Measurements from ENCODE around the gene NGFR. TPM values are rescaled to one million over a fixed set of nuclear protein-coding genes. Genes with fewer than 3 reads are reported as not detected.

The NGFR gene
- polyA plus RNA-seq, 1 of the 3 experiments (the other 2 are of a cell fraction) = 0.76 TPM

- no peak for DNase-seq
- CTCF ChIA-PET = interaction anchor here (0.9 to 15.7 kb wide), 12 partner anchors 10 to 106 kb away, joined by 3 to 453 read pairs (median 14); partner anchors contain the start of gene NGFR
Measured at GRCh38 chr17:49513641-49514040, 18.5 kb downstream of the NGFR start.

DNA sequence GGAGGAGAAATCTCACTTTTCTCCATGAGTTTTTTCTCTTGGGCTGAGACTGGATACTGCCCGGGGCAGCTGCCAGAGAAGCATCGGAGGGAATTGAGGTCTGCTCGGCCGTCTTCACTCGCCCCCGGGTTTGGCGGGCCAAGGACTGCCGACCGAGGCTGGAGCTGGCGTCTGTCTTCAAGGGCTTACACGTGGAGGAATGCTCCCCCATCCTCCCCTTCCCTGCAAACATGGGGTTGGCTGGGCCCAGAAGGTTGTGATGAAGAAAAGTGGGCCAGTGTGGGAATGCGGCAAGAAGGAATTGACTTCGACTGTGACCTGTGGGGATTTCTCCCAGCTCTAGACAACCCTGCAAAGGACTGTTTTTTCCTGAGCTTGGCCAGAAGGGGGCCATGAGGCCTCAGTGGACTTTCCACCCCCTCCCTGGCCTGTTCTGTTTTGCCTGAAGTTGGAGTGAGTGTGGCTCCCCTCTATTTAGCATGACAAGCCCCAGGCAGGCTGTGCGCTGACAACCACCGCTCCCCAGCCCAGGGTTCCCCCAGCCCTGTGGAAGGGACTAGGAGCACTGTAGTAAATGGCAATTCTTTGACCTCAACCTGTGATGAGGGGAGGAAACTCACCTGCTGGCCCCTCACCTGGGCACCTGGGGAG is 19.1 kb downstream of the NGFR start:
- H3K27me3 ChIP-seq (ENCODE audit: insufficient read depth) = no peaks in the 10 kb centered on the region
- H3K27ac ChIP-seq (ENCODE audit: low read depth in 2 of 2, low read length in 1 of 2) = peak overlapping the region in 1 of 2 experiments; percentile 99; a peak in 2 of 4 replicates
- H3K9me2 ChIP-seq = no peaks in the 10 kb centered on the region
- POLR2A ChIA-PET = interaction anchor here (0.8 to 2.0 kb wide), 4 partner anchors 19 to 100 kb away, joined by 3 to 8 read pairs (median 5); partner anchors contain the start of genes NGFR and PHB1
- H3K4me2 ChIP-seq = no peak overlapping the region
- CTCF ChIA-PET = interaction anchor here (1.3 to 15.7 kb wide), 11 partner anchors 10 to 106 kb away, joined by 3 to 453 read pairs (median 21); partner anchors contain the start of gene NGFR
- 92% methylated on average over 15 of the region's 15 CpGs for WGBS (ENCODE audit: low lambda C conversion rate)
- H3K4me1 ChIP-seq (ENCODE audit: control insufficient read depth in 1 of 2, insufficient read depth in 2 of 2, low read depth in 1 of 2, low read length in 1 of 2) = peaks cover 10 to 76% of the 10 kb centered on the region in 2 experiments
- no peaks in the 10 kb centered on the region for H3F3A ChIP-seq (replicated peaks; ENCODE audit: insufficient read depth)
- H3K36me3 ChIP-seq (replicated peaks in 1 of 2; ENCODE audit: control insufficient read depth in 1 of 2, insufficient read depth in 2 of 2, low read length in 1 of 2) = no peaks in the 10 kb centered on the region
- H2AFZ ChIP-seq (ENCODE audit: low read depth) = no peak overlapping the region
- H3K79me2 ChIP-seq (ENCODE audit: insufficient read depth) = no peaks in the 10 kb centered on the region
- H4K20me1 ChIP-seq (ENCODE audit: insufficient read depth) = no peaks in the 10 kb centered on the region
- no peaks in the 10 kb centered on the region for H3K9me3 ChIP-seq
- H3K4me3 ChIP-seq (ENCODE audit: low read depth in 2 of 2, low read length in 1 of 2) = no peak overlapping the region
- no peak overlapping the region for H3K9ac ChIP-seq
- peak; percentile 78 for DNase-seq
- TF ChIP-seq POLR2AphosphoS5 (IDR thresholded peaks at IDR 0.05; ENCODE audit: low read depth, low read length) = no peak
- TF ChIP-seq, protein P1, sequence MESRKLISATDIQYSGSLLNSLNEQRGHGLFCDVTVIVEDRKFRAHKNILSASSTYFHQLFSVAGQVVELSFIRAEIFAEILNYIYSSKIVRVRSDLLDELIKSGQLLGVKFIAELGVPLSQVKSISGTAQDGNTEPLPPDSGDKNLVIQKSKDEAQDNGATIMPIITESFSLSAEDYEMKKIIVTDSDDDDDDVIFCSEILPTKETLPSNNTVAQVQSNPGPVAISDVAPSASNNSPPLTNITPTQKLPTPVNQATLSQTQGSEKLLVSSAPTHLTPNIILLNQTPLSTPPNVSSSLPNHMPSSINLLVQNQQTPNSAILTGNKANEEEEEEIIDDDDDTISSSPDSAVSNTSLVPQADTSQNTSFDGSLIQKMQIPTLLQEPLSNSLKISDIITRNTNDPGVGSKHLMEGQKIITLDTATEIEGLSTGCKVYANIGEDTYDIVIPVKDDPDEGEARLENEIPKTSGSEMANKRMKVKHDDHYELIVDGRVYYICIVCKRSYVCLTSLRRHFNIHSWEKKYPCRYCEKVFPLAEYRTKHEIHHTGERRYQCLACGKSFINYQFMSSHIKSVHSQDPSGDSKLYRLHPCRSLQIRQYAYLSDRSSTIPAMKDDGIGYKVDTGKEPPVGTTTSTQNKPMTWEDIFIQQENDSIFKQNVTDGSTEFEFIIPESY (IDR thresholded peaks at IDR 0.05; ENCODE audit: borderline replicate concordance, low read depth) = no peak
- TF ChIP-seq GATA2 (CRISPR knock-in tag; IDR thresholded peaks at IDR 0.05) = no peak
- no peak for TF ChIP-seq MEF2A (IDR thresholded peaks at IDR 0.05; ENCODE audit: borderline replicate concordance, low read depth)
- peak; percentile 49; the same call in 1 of the 2 replicates for TF ChIP-seq SMC3 (IDR thresholded peaks at IDR 0.05; ENCODE audit: low read depth, low read length)
- TF ChIP-seq, protein P2, sequence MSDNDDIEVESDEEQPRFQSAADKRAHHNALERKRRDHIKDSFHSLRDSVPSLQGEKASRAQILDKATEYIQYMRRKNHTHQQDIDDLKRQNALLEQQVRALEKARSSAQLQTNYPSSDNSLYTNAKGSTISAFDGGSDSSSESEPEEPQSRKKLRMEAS (IDR thresholded peaks at IDR 0.05; ENCODE audit: low read depth) = no peak
- TF ChIP-seq REST (IDR thresholded peaks at IDR 0.05; ENCODE audit: low read depth, low read length) = no peak
- no peak for TF ChIP-seq EZH2phosphoT487 (IDR thresholded peaks at IDR 0.05; ENCODE audit: borderline replicate concordance, low read depth)
- no peak for TF ChIP-seq IRF3 (IDR thresholded peaks at IDR 0.05; ENCODE audit: low read depth, low read length)
- TF ChIP-seq CTCF (IDR thresholded peaks at IDR 0.05) = peak; percentile 45

More at GRCh38 chr17:49513641-49514040, 18.5 kb downstream of the NGFR start:
- Histone ChIP-seq H3K9ac (no peak overlapping the region), H2AFZ (ENCODE audit: low read depth) (no peak overlapping the region), H3F3A (replicated peaks; ENCODE audit: insufficient read depth) (no peaks in the 10 kb centered on the region), H3K4me3 (ENCODE audit: low read depth in 2 of 2, low read length in 1 of 2) (no peak overlapping the region), H4K20me1 (ENCODE audit: insufficient read depth) (no peaks in the 10 kb centered on the region), H3K4me1 (ENCODE audit: control insufficient read depth in 1 of 2, insufficient read depth in 2 of 2, low read depth in 1 of 2, low read length in 1 of 2) (peaks cover 11 to 80% of the 10 kb centered on the region in 2 experiments), H3K9me3 (no peaks in the 10 kb centered on the region), H3K4me2 (no peak overlapping the region), H3K36me3 (replicated peaks in 1 of 2; ENCODE audit: control insufficient read depth in 1 of 2, insufficient read depth in 2 of 2, low read length in 1 of 2) (no peaks in the 10 kb centered on the region), H3K9me2 (no peaks in the 10 kb centered on the region), H3K27me3 (ENCODE audit: insufficient read depth) (no peaks in the 10 kb centered on the region), H3K79me2 (ENCODE audit: insufficient read depth) (no peaks in the 10 kb centered on the region), H3K27ac (ENCODE audit: low read depth in 2 of 2, low read length in 1 of 2) (peak overlapping the region in 1 of 2 experiments; percentile 99; a peak in 1 of 4 replicates)
- POLR2A ChIA-PET = no interaction called here
- WGBS (ENCODE audit: low lambda C conversion rate) = 87% methylated on average over 6 of the region's 8 CpGs
- TF ChIP-seq MEF2A (IDR thresholded peaks at IDR 0.05; ENCODE audit: borderline replicate concordance, low read depth) (no peak), IRF3 (IDR thresholded peaks at IDR 0.05; ENCODE audit: low read depth, low read length) (no peak), SMC3 (IDR thresholded peaks at IDR 0.05; ENCODE audit: low read depth, low read length) (no peak), RCOR1 (IDR thresholded peaks at IDR 0.05; ENCODE audit: low read length) (no peak)
